GM21390 (cell line): ENCODE data around the gene CALHM3.

Experiments
- ATAC-seq: cut with Tn5 transposase; IDR thresholded peaks from one replicate; pipeline ENCODE4 v1.9.1; 2021; ENCODE audit not compliant: unreplicated experiment

Gene CALHM3

DNA sequence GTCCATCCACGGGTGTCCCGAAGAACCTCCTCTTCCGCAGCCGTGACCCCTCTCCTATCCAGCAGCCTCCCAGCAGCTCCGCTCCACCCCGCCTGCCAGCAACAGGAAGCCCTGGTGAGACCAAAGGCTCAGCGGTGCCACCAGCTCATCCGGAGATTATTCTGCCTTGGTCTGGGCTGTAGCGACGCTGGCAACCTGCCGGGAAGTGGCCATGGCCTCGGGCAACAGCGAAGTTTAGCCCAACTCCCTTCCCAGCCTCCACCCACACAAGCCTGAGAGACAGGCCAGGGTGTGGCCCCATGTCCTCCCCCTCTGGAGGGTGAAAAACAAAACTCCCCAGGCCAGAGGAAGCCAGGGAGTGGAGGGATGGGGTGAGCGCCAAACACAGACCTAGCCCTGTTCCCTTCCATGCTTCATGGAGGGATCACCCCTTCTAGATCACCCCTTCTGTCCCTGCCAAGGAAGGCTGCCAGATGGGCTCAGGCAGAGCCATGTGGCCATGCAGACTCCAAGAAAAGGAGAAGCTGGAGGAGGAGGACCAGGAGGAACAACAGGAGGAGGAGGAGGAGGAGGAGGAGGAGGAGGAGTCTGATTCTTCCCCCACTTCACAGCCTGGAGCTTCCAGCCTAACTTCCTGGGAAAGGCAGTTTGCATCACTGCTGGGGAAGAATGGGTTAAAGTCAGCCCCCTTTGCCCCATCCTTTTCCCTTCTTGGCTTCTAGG, 27.8 kb downstream of the CALHM3 start:
- ATAC-seq: no peak

DNA sequence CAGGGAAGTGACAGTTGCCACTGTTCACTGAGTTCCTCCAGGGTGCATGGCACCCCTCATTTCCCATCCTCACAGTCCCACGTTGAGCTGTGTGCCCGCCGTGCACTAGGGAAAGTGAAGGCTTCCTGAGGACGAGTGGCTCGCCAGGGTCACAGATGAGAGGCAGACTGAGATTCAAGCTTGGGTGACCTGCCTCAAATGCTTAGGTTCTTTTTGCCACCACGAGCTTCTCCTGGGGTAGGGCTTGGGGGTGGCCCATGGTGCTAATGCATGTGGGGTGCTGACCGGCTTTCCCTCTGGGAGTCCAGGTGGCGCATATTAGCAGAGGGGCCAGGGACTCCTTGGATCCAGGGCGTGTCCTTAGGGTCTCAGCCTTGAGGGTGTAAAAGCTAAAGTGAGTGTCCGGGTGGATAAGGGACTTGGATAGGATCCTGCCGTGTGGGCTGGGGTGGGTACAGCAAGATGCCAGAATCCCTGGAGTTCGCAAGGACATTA, 28.8 kb downstream of the CALHM3 start:
- ATAC-seq: no peak

- no peak for ATAC-seq
Measured at GRCh38 chr10:103449208-103450144, 29.6 kb downstream of the CALHM3 start.

DNA sequence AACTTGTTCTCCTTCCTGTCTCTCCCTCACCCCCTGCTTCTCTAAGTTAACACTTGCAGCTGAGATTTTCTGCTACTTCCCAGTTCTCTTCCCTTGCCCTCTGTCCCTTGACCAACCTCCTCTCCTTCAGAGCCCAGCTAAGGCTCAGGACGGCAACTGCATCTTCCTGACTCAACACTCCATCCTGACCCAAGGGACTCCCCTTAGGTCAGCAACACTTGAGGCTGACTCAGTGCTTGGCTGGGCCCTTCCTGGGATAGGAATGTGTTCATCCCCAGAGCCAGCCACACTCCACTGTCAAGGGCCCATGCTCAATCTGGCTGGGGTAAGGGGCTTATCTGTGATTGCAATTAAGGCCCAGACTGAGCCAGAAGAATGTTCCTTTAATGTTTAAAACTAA, 30.3 kb downstream of the CALHM3 start:
- no peak for ATAC-seq

DNA sequence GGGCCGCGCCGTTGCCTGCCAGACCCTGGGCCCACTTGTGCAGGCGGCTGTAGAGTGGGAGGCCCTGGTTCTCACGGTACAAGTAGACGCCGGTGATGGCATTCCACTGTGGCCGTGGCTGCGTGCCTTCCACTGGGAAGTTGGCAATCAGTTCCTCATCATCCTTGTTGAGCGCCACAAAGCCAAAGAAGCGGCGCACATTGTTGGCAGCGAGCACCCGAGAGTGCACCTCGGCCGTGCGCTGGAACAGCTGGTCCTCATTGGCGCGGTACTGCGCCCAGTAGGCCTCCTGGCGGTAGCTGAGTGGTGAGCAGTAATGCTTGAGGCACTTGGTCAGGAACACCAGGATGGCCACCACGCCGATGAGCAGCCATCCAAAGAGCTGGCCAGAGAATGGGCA, 31.9 kb downstream of the CALHM3 start:
- no peak for ATAC-seq

- ATAC-seq: no peak
Measured at GRCh38 chr10:103445767-103446567, 33.1 kb downstream of the CALHM3 start.

GRCh38 chr10:103445366-103445765, 33.7 kb downstream of the CALHM3 start:
- ATAC-seq: no peak

- no peak for ATAC-seq
Measured at GRCh38 chr10:103444478-103444877, 34.6 kb downstream of the CALHM3 start.

DNA sequence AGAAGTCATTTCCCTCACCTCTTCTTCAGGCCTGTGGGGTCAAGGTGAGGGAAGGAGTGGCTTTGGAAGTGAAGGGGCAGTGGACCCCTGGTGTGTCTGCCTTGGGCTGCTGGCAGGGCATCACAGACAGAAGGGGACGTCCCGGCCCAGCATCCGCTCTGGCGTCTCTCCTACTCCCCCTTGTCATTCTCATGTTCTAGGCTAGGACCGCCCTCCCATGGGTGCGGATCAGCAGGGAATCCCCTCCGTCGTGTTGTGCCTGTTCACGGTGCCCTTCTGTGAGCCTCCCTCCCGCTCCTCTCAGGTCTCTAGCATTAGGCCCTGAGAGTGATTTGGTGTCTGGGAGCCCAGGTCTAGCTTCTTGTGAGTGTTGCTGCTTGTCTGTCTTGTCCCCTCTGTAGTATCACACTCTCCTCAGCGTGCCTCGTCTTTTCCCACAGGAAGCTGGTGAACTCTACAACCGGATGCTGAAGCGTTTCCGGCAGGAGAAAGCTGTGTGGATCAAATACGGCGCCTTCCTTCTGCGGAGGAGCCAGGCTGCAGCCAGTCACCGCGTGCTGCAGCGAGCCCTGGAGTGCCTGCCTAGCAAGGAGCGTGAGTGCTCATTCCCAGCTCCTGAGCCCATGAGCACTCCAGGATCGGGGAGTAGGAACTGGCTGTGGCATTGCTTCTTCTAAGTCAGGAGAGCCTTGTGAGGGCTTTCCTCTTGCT, 35.4 kb downstream of the CALHM3 start:
- ATAC-seq: no peak

- no peak for ATAC-seq
Measured at GRCh38 chr10:103442031-103442461, 37.0 kb downstream of the CALHM3 start.

DNA sequence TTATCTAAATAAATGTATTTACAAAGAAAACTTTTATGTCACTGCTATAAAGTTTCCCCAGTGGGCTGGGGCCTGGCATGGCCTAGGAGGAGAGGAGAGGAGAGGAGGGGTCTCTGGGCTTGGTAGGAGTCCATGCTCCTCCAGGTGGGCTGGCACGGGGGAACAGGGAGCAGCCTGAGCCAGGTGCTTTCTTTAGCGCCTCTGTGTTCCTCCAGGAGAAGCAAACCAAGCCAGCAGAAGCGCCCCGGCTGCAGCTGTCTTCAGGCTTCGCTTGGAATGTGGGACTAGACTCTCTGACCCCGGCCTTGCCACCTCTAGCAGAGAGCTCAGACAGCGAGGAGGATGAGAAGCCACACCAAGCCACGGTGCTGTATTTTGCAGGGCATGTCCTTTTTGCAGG, 37.4 kb downstream of the CALHM3 start:
- no peak for ATAC-seq

GRCh38 chr10:103441206-103441605, 37.8 kb downstream of the CALHM3 start:
- ATAC-seq: no peak

- ATAC-seq: no peak
Measured at GRCh38 chr10:103440416-103440815, 38.6 kb downstream of the CALHM3 start.

DNA sequence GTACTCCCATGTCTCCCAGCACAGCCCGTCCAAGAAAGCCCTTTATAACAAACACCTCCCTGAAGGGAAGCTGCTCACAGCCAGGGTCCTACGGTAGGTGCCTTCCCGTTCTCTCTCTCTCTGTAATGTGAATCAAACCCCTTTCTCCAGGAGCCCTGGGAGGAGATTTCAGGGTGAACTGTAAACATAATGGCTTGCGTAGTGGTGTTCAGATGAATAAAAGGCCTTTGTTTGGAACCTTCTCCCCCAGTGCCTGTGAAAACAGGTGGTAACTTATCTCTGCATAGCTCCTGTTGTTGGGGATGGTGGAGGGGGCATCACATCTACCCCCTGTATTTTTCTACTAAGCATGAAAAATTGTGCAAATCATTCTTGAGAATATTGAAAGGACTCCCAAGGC, 39.3 kb downstream of the CALHM3 start:
- ATAC-seq: no peak

DNA sequence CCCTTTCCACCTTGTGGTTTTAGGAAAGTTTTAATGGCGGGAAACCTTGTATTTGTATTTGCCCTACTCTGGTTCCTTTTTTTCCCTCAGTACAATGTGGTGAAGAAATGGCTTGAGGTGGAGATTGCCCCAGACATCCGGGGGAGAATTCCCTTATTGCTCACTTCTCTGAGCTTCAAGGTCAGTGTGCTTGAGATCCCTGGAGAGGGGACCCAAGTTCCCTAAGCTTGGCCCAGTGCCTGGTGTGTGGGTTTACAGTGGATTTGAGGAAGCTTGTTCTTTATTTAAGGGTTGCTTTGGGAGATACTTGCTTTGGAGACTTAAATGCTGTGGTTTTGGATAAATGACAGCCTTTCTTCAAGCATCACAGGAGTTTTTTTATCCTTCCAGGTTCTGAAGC, 45.2 kb downstream of the CALHM3 start:
- ATAC-seq: no peak

DNA sequence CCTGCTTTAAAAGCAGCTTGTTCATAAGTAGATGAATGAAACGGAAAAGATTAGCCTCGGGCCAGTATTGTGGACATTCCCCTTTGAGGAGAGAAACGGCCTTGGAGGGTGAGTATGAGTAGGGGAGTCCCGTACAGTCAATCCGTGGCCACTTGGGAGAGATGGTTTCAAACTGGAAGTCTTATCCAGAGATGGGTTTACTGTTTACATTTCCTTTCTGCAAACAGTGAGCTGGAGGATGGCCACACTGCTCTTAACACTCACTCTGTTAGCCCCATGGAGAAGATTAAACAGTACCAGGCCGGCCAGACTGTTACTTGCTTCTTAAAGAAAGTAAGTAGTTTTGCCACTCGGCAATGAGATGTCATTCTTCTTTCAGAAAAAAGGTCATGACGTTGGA, 47.1 kb downstream of the CALHM3 start:
- no peak for ATAC-seq

DNA sequence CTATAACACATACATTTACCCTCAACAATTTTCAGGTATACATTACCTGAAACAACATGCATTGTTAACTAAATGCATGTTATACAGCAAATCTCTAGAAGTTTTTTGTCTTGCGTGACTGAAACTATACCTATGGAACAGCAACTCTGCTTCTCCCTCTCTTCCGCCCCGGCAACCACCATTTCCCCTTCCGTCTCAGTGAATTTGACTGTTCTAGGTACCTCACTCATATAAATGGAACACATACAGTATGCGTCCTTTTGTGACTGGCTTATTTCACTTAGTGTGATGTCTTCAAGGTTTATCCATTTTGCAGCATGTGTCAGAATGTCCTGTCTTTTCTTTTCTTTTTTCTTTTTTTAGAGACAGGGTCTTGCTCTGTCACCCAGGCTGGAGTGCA, 49.4 kb downstream of the CALHM3 start:
- ATAC-seq: no peak

DNA sequence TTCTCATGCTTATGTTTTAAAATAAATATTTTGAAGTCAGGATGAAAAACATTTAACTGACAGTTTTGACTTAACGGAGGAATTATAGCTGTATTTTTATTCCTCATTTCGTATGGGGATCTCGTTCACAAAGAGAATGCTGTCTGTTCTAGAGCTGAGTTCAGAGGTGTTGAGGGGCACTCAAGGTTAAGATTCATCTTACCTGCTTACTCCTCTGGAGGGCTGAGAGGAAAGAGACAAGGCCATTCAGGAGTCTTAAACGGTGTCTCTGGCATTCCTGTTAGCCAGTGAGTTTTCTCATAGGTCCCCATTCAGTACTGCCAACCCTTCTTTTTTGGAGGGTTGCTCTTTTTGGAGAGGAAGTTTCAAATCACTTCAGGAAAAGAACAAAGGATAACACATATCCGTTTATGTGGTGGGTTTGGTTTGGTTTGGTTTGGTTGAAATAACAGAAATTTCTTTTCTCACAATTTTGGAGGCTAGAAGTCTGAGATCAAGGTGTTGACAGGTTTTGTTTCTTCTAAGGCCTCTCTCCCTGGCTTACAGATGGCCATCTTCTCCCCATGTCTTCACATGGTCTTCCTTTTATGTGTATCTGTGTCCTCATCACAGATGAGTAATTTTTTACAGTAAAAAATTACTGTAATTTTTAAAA, 49.9 kb downstream of the CALHM3 start:
- no peak for ATAC-seq

GRCh38 chr10:103427866-103428265, 51.2 kb downstream of the CALHM3 start:
- ATAC-seq: no peak

GRCh38 chr10:103423748-103424147, 55.3 kb downstream of the CALHM3 start:
- ATAC-seq: no peak
